GM20000 (cell line): ENCODE measurements around the gene MED15.
"Not testable (repeated sequence)": the region's sequence is repeated elsewhere in the genome, so short reads cannot be mapped to it uniquely, and the experiment has no call there.

Source experiments
- DNase-seq: peaks from one replicate; pipeline ENCODE4 v3.0.0; 2012; ENCODE audit warnings: low spot score
- CTCF ChIP-seq: IDR thresholded peaks from 2 replicates; pipeline ENCODE4 v1.5.1; 2012; ENCODE audit warnings: mild to moderate bottlenecking, control low read depth; ENCODE audit errors: extremely low read depth, missing control alignments

The MED15 gene

GRCh38 chr22:20542055-20542454, 34.6 kb downstream of the MED15 start:
- no peak for DNase-seq
- TF ChIP-seq CTCF = no peak

GRCh38 chr22:20542736-20543135, 35.3 kb downstream of the MED15 start:
- no peak for DNase-seq
- TF ChIP-seq CTCF = no peak

- DNase-seq = not testable (repeated sequence)
These were observed 37.9 kb downstream of the MED15 start for GRCh38 chr22:20545318-20545634.

- TF ChIP-seq CTCF = no peak
- no peak for DNase-seq
These were observed 38.5 kb downstream of the MED15 start for GRCh38 chr22:20545681-20546521.

- no peak for TF ChIP-seq CTCF
- no peak for DNase-seq
These were observed 39.1 kb downstream of the MED15 start for GRCh38 chr22:20546541-20546950.

- no peak for TF ChIP-seq CTCF
- DNase-seq = no peak
These were observed 39.6 kb downstream of the MED15 start for GRCh38 chr22:20547029-20547428.

GRCh38 chr22:20548806-20549205, 41.4 kb downstream of the MED15 start:
- no peak for DNase-seq
- no peak for TF ChIP-seq CTCF

- no peak for DNase-seq
- TF ChIP-seq CTCF = no peak
These were observed 41.9 kb downstream of the MED15 start for GRCh38 chr22:20549232-20549841.
